NCI-H2107 treated with DMSO at 0.1 percent for 48 hours (cell line): ENCODE results near the gene PLXNA3.
A peak's percentile ranks its signal among the peaks of the same experiment; 100 is the strongest.

Experiments
- DNase-seq: peaks from one replicate; lab custom pipeline; 2025; ENCODE audit not compliant: unreplicated experiment; lab: John Stamatoyannopoulos, UW

Gene PLXNA3

GRCh38 chrX:154435171-154435733 is 22.8 kb upstream of the PLXNA3 start:
- no peak for DNase-seq

GRCh38 chrX:154436374-154436982 is 21.6 kb upstream of the PLXNA3 start:
- no peak for DNase-seq

- no peak for DNase-seq
These were observed 20.9 kb upstream of the PLXNA3 start, which contains the start of gene GDI1 for GRCh38 chrX:154436983-154437752. TSS of gene GDI1 (plus strand) at chrX:154437154. CDS start at chrX:154437255, 101 bp downstream.

GRCh38 chrX:154437971-154438893 is 19.8 kb upstream of the PLXNA3 start:
- DNase-seq, result no peak

GRCh38 chrX:154439841-154440240 is 18.2 kb upstream of the PLXNA3 start:
- DNase-seq, result no peak

GRCh38 chrX:154440623-154441357 is 17.3 kb upstream of the PLXNA3 start:
- no peak for DNase-seq

- DNase-seq, result no peak
These were observed 16.5 kb upstream of the PLXNA3 start for GRCh38 chrX:154441564-154441963.

GRCh38 chrX:154441984-154442707 is 15.9 kb upstream of the PLXNA3 start:
- no peak for DNase-seq

GRCh38 chrX:154443479-154443910 is 14.6 kb upstream of the PLXNA3 start:
- DNase-seq, result no peak

GRCh38 chrX:154443992-154444754 is 13.9 kb upstream of the PLXNA3 start, which contains the start of gene FAM50A:
TSS of gene FAM50A (plus strand) at chrX:154444141. CDS start at chrX:154444236, 95 bp downstream.
- peak; percentile 26 for DNase-seq

GRCh38 chrX:154444755-154445246 is 13.3 kb upstream of the PLXNA3 start:
- no peak for DNase-seq

- no peak for DNase-seq
These were observed 12.3 kb upstream of the PLXNA3 start for GRCh38 chrX:154445776-154446175.

GRCh38 chrX:154446430-154446829 is 11.7 kb upstream of the PLXNA3 start:
- no peak for DNase-seq

- no peak for DNase-seq
These were observed 9.6 kb upstream of the PLXNA3 start for GRCh38 chrX:154448484-154448883.

- DNase-seq, result no peak
These were observed 8.5 kb upstream of the PLXNA3 start for GRCh38 chrX:154449618-154450017.

GRCh38 chrX:154450312-154450711 is 7.8 kb upstream of the PLXNA3 start:
- no peak for DNase-seq

- no peak for DNase-seq
These were observed 5.3 kb upstream of the PLXNA3 start for GRCh38 chrX:154452823-154453222.

GRCh38 chrX:154457491-154458115 is 478 bp upstream of the PLXNA3 start:
- no peak for DNase-seq
